ENCODE results near the gene COL13A1. TPM values are rescaled to one million over a fixed set of nuclear protein-coding genes. Genes with fewer than 3 reads are reported as not detected.

COL13A1 gene
- total RNA-seq, 4 donors from 2014 or later: 2.0 to 3.8 TPM; not detected in 2

DNA sequence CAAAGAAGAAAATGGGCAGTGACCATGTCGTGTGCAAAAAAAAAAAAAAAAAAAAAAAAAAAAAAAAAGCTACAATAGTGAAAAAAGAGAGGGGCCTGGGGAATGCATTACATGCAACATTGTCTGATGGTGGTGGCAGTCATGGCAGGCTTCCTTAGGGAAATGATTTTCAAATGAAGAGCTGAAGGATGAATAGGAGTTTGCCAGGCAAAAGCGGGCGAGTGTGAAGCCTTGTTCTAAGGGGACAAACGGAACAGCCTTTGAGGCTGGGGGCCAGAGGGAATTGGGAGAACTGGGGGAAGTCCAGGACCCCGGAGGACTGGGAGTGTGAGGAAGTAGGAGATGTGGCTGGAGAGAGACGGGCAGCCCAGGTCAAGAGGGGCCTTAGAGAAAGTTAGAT lies 3.1 kb downstream of the COL13A1 start:
- H3K27ac ChIP-seq: no peak overlapping the region
- intact Hi-C loops (cut with DNase I): loop anchor here (10.0 kb wide), 2 partner anchors 110 to 160 kb away; no protein-coding TSS in a partner anchor
- peaks cover 8 to 34% (median 9%) of the 10 kb centered on the region in 3 donors for H3K4me1 ChIP-seq
- no peak overlapping the region for H3K4me3 ChIP-seq
- H3K9me3 ChIP-seq: no peaks in the 10 kb centered on the region
- no peak for TF ChIP-seq POLR2A (IDR thresholded peaks at IDR 0.05)
- TF ChIP-seq, protein P1, sequence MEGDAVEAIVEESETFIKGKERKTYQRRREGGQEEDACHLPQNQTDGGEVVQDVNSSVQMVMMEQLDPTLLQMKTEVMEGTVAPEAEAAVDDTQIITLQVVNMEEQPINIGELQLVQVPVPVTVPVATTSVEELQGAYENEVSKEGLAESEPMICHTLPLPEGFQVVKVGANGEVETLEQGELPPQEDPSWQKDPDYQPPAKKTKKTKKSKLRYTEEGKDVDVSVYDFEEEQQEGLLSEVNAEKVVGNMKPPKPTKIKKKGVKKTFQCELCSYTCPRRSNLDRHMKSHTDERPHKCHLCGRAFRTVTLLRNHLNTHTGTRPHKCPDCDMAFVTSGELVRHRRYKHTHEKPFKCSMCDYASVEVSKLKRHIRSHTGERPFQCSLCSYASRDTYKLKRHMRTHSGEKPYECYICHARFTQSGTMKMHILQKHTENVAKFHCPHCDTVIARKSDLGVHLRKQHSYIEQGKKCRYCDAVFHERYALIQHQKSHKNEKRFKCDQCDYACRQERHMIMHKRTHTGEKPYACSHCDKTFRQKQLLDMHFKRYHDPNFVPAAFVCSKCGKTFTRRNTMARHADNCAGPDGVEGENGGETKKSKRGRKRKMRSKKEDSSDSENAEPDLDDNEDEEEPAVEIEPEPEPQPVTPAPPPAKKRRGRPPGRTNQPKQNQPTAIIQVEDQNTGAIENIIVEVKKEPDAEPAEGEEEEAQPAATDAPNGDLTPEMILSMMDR (IDR thresholded peaks at IDR 0.05): no peak
- 76 to 88% methylated on average over 6 of the region's 6 CpGs for WGBS, 2 donors
- no peaks in the 10 kb centered on the region for H3K36me3 ChIP-seq
- no peak for DNase-seq
- H3K27me3 ChIP-seq: peaks cover 0 to 41% (median 2%) of the 10 kb centered on the region in 4 donors

DNA sequence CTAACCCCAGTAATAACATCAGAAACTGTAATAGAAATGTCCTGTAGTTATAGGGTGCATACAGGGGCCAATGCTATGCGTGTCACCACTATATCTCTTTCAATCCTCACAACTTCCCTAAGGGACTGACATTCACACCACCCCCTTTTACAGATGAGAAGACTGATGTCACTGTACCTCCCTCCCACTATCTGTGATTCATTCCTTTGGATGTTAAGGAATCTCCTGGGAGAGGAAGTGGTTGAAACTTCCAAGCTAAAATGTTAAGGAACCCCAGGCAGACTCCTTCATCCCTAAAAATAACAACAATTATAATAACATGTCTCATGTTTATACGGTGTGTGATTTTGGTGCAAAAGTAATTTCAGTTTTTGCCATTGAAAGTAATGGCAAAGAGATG lies 5.4 kb downstream of the COL13A1 start:
- TF ChIP-seq, protein P1 (IDR thresholded peaks at IDR 0.05): no peak
- no peak for TF ChIP-seq POLR2A (IDR thresholded peaks at IDR 0.05)
- Histone ChIP-seq H3K27me3 (peaks cover 0 to 23% (median 2%) of the 10 kb centered on the region in 4 donors), H3K36me3 (no peaks in the 10 kb centered on the region), H3K4me3 (no peak overlapping the region), H3K27ac (no peak overlapping the region), H3K9me3 (no peaks in the 10 kb centered on the region), H3K4me1 (peaks cover 8 to 20% (median 9%) of the 10 kb centered on the region in 3 donors)
- intact Hi-C loops (cut with DNase I): loop anchor here (10.0 kb wide), 2 partner anchors 108 to 162 kb away; no protein-coding TSS in a partner anchor
- DNase-seq: no peak
- WGBS, 2 donors: 62 to 69% methylated on average over 2 of the region's 2 CpGs

DNA sequence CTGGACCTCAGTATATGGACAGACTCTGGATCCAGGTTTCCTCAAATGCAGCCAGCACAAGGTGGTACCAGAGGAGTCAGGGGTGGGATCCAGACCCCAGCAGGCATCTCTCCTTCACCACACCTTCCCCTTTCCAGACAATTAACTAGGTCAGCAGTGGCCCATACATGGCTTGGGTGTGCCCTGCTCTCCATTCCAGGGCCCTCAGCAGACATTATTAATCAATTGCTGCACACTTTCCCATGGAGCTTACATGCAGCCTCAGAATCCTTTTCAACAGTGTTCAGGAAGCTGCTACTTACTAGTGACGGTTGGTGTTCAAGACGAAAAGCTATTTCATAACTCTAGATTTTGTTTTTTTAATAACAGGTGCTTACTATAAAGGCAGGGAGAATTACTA lies 6.0 kb downstream of the COL13A1 start:
- H3K4me3 ChIP-seq: no peak overlapping the region
- WGBS, 2 donors: 69 to 75% methylated on average over 2 of the region's 2 CpGs
- DNase-seq: no peak
- H3K36me3 ChIP-seq: no peaks in the 10 kb centered on the region
- H3K27me3 ChIP-seq: peaks cover 0 to 17% (median 2%) of the 10 kb centered on the region in 4 donors
- H3K9me3 ChIP-seq: no peaks in the 10 kb centered on the region
- no peak overlapping the region for H3K27ac ChIP-seq
- intact Hi-C loops (cut with DNase I): loop anchor here (10.0 kb wide), 2 partner anchors 107 to 163 kb away; no protein-coding TSS in a partner anchor
- TF ChIP-seq, protein P1 (IDR thresholded peaks at IDR 0.05): no peak
- no peak for TF ChIP-seq POLR2A (IDR thresholded peaks at IDR 0.05)
- peaks cover 3 to 14% (median 6%) of the 10 kb centered on the region in 3 donors for H3K4me1 ChIP-seq

DNA sequence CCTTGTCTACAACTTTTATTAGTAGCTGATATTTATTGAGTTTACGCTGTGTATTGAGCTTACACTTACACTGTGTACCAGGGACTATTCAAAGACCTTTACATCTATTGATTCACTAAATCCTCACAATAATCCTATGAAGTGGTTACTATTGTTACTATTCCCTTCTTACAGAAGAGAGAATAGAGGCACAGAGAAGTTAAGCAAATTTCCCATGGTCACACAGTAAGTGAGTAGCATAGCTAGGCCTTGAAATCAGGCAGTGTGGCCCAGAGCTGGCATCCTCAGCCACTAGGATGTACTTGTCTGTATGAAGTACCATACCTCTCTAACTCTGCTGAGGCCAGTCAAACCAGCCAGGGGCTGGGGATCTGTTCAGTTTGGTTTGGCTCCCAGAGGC lies 7.6 kb downstream of the COL13A1 start:
- peaks cover 0 to under 1% (median 0%) of the 10 kb centered on the region in 4 donors for H3K27me3 ChIP-seq
- H3K4me1 ChIP-seq: no peaks in the 10 kb centered on the region
- TF ChIP-seq, protein P1 (IDR thresholded peaks at IDR 0.05): no peak
- no peak for TF ChIP-seq POLR2A (IDR thresholded peaks at IDR 0.05)
- H3K9me3 ChIP-seq: no peaks in the 10 kb centered on the region
- no peak for DNase-seq
- H3K36me3 ChIP-seq: no peaks in the 10 kb centered on the region
- no peak overlapping the region for H3K4me3 ChIP-seq
- no peak overlapping the region for H3K27ac ChIP-seq
- WGBS, 2 donors: 94 to 100% methylated on average over 1 of the region's 1 CpG
- intact Hi-C loops (cut with DNase I): loop anchor here (10.0 kb wide), 2 partner anchors 105 to 165 kb away; no protein-coding TSS in a partner anchor

DNA sequence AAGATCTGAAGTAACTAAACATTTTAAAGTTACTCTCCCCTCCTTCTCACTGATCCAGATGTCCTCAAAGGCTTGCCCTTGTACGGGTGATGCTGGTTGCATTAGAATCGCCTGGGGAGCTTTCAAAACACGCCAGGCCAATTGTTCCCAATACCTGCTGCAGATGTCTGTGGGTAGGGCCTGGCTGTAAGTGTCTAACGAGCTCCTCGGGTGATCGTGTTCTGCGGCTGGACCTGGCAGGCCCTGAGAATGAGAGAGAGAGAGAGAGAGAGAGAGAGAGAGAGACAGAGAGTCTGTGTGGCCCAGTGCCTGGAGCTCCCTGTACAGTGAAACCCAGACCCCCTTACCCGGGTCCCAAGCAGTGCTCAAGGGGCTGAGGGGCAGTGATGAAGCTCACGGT lies 8.4 kb downstream of the COL13A1 start:
- H3K27me3 ChIP-seq: no peaks in the 10 kb centered on the region
- H3K4me3 ChIP-seq: no peak overlapping the region
- intact Hi-C loops (cut with DNase I): no loop called here
- DNase-seq: no peak
- WGBS, 2 donors: 69 to 72% methylated on average over 6 to 7 of the region's 9 CpGs
- TF ChIP-seq, protein P1 (IDR thresholded peaks at IDR 0.05): no peak
- TF ChIP-seq POLR2A (IDR thresholded peaks at IDR 0.05): no peak
- H3K36me3 ChIP-seq: no peaks in the 10 kb centered on the region
- no peaks in the 10 kb centered on the region for H3K4me1 ChIP-seq
- no peaks in the 10 kb centered on the region for H3K9me3 ChIP-seq
- no peak overlapping the region for H3K27ac ChIP-seq

Measured in esophagus squamous epithelium (tissue), 5 donors.